Amniotic epithelial cell (primary cell): ENCODE data around the gene PMIS2.

ENCODE experiments used
- DNase-seq: peaks from one replicate; pipeline ENCODE4 v3.0.0-alpha.2; 2010; ENCODE audit warnings: low read depth

PMIS2 gene

GRCh38 chr19:35585848-35586247, at the start of gene PMIS2:
Gene PMIS2, plus strand, starts transcription at chr19:35586173. Its CDS starts 87 bp downstream, at chr19:35586260.
- no peak for DNase-seq

GRCh38 chr19:35539314-35539713, 46.7 kb upstream of the PMIS2 start:
- no peak for DNase-seq

GRCh38 chr19:35539850-35540249, 46.1 kb upstream of the PMIS2 start:
- no peak for DNase-seq

GRCh38 chr19:35540356-35540927, 45.5 kb upstream of the PMIS2 start:
- no peak for DNase-seq

- DNase-seq = no peak
Measured at GRCh38 chr19:35542209-35542608, 43.8 kb upstream of the PMIS2 start.

GRCh38 chr19:35543280-35544109, 42.5 kb upstream of the PMIS2 start:
- DNase-seq = no peak

DNA sequence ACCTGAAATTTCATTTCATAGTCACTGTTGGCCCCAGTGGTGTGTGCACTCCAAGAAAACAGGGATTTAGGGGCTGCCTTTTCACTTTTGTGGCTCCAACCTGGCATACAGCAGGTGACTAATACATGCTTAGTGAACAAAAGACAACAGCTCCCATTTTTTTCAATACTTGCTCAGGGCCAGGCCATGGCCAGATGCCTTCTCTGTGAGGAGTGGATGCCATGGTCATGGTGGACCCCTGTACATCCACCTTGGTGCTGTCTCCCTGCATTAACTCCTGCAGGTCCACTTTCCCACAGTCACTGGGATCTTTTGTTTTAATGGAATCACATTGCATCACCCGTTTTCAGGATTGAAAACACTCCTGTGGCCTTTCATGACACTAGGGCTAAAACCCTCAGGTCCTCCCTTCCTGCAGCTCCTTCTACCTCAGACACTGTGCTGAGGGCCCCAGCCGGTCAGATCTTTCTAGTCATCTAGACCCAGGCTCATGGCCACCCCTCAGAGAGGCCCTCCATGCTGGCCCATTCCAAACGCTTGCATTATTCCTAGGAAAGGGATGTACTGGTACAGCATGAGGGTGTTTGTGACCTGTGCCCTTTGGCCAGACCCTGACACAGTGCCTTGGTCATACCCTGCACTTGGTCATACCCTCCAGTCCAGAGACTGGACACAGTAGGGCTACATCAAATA, 41.7 kb upstream of the PMIS2 start:
- DNase-seq = no peak

DNA sequence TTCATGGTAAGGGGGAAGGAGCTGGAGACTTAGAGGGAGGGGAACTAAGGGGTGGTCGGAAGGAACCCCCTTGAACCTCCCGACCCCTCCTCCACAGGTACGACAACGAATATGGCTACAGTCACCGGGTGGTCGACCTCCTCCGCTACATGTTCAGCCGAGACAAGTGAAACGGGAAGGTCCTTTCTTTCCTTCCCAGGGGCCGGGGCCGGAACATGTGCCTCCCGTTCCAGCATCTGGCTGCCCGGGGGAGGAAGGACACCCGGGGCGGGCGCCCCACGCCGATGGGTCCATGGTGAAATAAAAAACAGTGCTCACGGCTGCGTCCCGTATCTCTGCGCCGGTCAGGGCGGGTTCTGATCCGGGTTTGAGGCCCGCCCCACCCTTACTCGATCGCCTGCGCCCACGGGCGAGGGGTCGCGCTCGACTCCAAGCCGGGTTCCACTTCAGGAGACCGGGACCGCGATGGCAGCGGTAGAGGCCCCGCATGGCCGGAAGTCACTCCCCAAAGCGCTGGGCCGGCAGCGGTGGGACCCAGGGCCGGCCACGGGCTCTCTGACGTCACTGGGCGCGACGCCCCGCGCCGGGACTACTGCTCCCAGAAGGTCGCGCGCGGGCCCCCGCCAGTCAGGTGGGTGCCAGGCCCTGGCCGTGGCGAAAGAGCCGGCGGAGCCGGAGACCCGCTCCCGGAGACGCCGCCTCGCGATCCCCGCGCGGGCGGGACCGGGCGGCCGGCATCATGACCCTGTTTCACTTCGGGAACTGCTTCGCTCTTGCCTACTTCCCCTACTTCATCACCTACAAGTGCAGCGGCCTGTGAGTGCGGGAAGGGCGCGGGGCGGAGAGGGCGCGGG, 40.7 kb upstream of the PMIS2 start, which contains the start of gene TMEM147:
Gene TMEM147 (plus strand): TSS at position 626 of the 854 bp plus-strand sequence. CDS start 114 bp downstream, at position 740.
- DNase-seq = peak; percentile 82

- peak; percentile 12 for DNase-seq
Measured at GRCh38 chr19:35545855-35546381, 40.1 kb upstream of the PMIS2 start.

DNA sequence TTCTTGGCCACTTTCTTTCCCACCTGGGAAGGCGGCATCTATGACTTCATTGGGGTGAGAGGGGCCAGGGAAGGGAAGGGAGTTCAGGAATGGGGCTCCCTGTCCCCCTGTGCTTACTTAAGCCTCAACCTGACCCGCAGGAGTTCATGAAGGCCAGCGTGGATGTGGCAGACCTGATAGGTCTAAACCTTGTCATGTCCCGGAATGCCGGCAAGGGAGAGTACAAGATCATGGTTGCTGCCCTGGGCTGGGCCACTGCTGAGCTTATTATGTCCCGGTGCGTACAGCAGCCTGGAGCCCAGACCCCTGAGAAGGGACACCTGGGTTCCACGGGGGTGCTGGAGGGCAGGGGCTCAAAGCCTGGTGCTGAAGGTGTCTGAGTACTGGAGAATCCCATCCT, 39.4 kb upstream of the PMIS2 start:
- no peak for DNase-seq

DNA sequence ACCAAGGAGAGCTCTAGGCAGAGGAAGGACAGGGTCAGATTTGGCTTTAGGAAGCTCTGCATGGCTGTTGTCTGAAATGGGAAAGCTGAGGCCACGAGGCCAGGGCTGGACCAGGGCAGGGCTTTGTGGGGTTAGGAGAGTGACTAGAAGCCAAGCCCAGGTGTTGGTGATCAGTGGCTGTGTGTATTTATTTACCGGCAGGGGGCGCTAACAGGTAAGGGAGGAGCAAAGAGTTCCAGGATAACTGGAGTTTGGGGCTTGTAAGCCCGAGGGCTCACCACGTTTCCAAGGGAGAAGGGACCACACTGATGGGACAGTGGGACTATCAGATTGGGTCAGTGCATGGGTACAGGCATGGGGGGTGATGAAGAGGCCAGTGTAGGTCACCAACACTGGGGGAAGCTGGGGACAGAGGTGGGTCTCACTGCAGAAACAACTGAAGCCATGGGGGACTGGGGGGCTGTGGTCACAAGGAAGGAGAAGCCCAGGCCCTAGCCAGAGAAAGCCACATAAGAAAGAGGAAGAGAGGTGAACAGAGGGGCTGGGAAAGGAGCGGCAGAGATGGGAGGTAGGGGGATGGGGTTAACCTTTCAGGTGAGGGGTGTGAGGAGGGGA, 36.7 kb upstream of the PMIS2 start:
- peak; percentile 44 for DNase-seq

- no peak for DNase-seq
Measured at GRCh38 chr19:35549879-35550523, 36.0 kb upstream of the PMIS2 start.

DNA sequence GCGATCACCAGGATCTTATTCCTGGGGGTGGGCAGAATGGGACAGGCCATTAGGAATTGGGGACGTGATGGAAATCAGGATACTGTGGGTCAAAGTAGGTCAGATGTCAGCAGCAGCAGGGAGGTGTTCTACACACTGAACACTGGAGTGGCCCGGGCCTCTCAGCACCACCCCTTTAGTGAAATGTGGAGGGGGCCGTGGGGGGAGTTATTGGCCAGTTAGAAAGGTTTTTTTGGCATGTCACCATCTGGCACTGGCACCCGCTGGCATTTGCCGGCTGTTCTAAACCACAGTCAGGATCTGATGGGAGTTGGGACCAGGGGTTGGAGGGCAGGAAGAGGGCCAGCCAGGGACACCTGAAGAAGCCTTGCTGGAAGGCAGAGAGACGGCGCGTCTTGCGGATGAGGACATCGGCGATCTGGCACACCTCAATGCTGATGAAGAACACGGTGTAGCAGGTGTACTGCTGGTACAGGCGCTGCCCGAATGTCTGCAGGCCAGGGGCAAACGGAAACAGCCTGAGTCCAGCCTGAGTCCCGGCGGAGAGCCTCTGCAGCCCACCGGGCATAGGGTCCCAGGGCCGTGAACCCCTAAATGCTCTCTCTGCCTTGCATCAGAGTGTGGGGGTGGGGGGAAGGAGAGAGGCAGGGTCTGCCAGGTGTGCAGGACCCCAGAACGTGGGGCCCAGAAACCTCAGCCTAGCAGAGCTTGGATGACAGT, 34.7 kb upstream of the PMIS2 start:
- DNase-seq = no peak

- no peak for DNase-seq
Measured at GRCh38 chr19:35552534-35553384, 33.2 kb upstream of the PMIS2 start.

GRCh38 chr19:35553385-35554000, 32.5 kb upstream of the PMIS2 start:
- DNase-seq = no peak

- DNase-seq = no peak
Measured at GRCh38 chr19:35554076-35554475, 31.9 kb upstream of the PMIS2 start.

GRCh38 chr19:35555301-35556005, 30.5 kb upstream of the PMIS2 start:
- DNase-seq = peak; percentile 29

DNA sequence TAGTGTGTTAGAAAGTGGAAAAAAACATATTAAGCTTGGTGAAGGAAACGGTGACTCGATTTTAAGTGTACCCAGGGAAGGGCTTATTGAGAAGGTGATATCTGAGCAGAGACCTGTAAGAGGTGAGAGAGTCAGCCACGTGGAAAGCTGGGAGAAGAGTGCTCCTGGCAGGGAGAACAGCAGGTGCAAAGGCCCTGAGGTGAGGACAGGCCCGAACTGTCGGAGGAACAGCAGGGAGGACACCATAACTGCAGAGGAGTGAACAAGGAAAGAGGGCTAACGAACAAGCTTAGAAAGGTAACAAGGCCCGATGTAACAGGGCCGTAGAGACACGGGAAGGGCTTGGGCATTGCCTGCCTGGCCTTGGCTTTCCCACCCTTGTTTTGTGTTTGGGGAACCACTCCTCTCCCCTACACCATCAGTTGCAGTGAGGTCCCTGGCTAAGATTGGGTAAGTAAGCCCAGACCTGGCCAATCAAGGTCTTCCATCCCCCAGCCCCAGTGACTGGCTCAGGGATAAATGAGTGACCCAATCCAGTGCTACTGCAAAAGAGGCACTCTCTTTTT, 29.9 kb upstream of the PMIS2 start:
- no peak for DNase-seq
